Neural cell (in vitro differentiated cells): ENCODE measurements around the gene RNF32. TPM values are rescaled to one million over a fixed set of nuclear protein-coding genes. Genes with fewer than 3 reads are reported as not detected.

Source experiments
- H2AFZ ChIP-seq: fragments of 200-600, 300-800 bp; sonication (generic), shearing (Covaris generic); 2 replicates; pipeline ENCODE4 v1.6.0; 2014; ENCODE audit warnings: low read depth, mild to moderate bottlenecking, antibody characterized with exemption, low read length, moderate library complexity
- H3F3A ChIP-seq: fragments of 200-600 bp; shearing (Covaris generic); 2 replicates; pipeline ENCODE4 v1.6.1; 2016; ENCODE audit warnings: mild to moderate bottlenecking, moderate library complexity, mixed read lengths, antibody characterized with exemption, low read length; ENCODE audit not compliant: insufficient read depth, poor library complexity, severe bottlenecking
- H3K27ac ChIP-seq: fragments of 200-600, 300-800 bp; sonication (generic), shearing (Covaris generic); 2 replicates; pipeline ENCODE4 v1.5.1; 2014; ENCODE audit warnings: mild to moderate bottlenecking, low read length, moderate library complexity
- H3K27me3 ChIP-seq: fragments of 300-800, 200-600 bp; sonication (generic), shearing (Covaris generic); 2 replicates; pipeline ENCODE4 v1.6.0; 2014; ENCODE audit warnings: mild to moderate bottlenecking, low read depth, low read length, moderate library complexity; ENCODE audit not compliant: insufficient read depth
- H3K36me3 ChIP-seq: fragments of 300-800, 200-600 bp; sonication (generic), shearing (Covaris generic); 2 replicates; pipeline ENCODE4 v1.5.1; 2014; ENCODE audit warnings: mild to moderate bottlenecking, antibody characterized with exemption, low read length, moderate library complexity; ENCODE audit not compliant: insufficient read depth
- H3K4me2 ChIP-seq: fragments of 300-800, 200-600 bp; sonication (generic), shearing (Covaris generic); 2 replicates; pipeline ENCODE4 v1.6.0; 2014; ENCODE audit warnings: mild to moderate bottlenecking, low read length
- H3K4me3 ChIP-seq: fragments of 300-800, 200-600 bp; sonication (generic), shearing (Covaris generic); 2 replicates; pipeline ENCODE4 v1.5.1; 2014; ENCODE audit warnings: mild to moderate bottlenecking, low read length, moderate library complexity
- H3K79me2 ChIP-seq: fragments of 200-600 bp; shearing (Covaris generic); replicated peaks from 2 replicates; pipeline ENCODE4 v1.6.0; 2014; ENCODE audit warnings: mild to moderate bottlenecking, low read length, moderate library complexity; ENCODE audit not compliant: insufficient read depth
- H3K9ac ChIP-seq: fragments of 300-800, 200-600 bp; sonication (generic), shearing (Covaris generic); 2 replicates; pipeline ENCODE4 v1.6.1; 2016; ENCODE audit warnings: mild to moderate bottlenecking, low read length, mixed read lengths
- H3K9me2 ChIP-seq: fragments of 200-600 bp; shearing (Covaris generic); 2 replicates; pipeline ENCODE4 v1.6.1; 2016; ENCODE audit warnings: mild to moderate bottlenecking, low read length, mixed read lengths; ENCODE audit not compliant: insufficient read depth
- H3K9me3 ChIP-seq: fragments of 200-600, 300-800 bp; sonication (generic), shearing (Covaris generic); 2 replicates; pipeline ENCODE4 v1.6.1; 2016; ENCODE audit warnings: mild to moderate bottlenecking, mixed run types, low read length, moderate library complexity, mixed read lengths
- H4K20me1 ChIP-seq: fragments of 200-600 bp; shearing (Covaris generic); 2 replicates; pipeline ENCODE4 v1.6.1; 2016; ENCODE audit warnings: mild to moderate bottlenecking, mixed run types; ENCODE audit not compliant: insufficient read depth
- EP300 ChIP-seq: fragments of 450-650 bp; conservative IDR thresholded peaks from 2 replicates; pipeline ENCODE4 v1.6.1; 2014; ENCODE audit warnings: antibody characterized with exemption, mild to moderate bottlenecking, moderate library complexity; ENCODE audit not compliant: poor library complexity, severe bottlenecking
- EZH2 ChIP-seq: fragments of 200-600, 300-800 bp; shearing (Covaris generic), sonication (generic); IDR thresholded peaks from 2 replicates; pipeline ENCODE4 v1.6.1; 2014; ENCODE audit warnings: antibody characterized with exemption, low read length, borderline replicate concordance, mild to moderate bottlenecking; ENCODE audit not compliant: insufficient read depth, poor library complexity, severe bottlenecking
- MXI1 ChIP-seq: fragments of 450-650 bp; conservative IDR thresholded peaks from 2 replicates; pipeline ENCODE4 v1.6.1; 2014; ENCODE audit warnings: antibody characterized with exemption, mild to moderate bottlenecking; ENCODE audit not compliant: poor library complexity, severe bottlenecking
- POLR2AphosphoS5 ChIP-seq: IDR thresholded peaks from 2 replicates; pipeline ENCODE4 v1.6.1; 2012
- RAD21 ChIP-seq: fragments of 450-650 bp; conservative IDR thresholded peaks from 2 replicates; pipeline ENCODE4 v1.6.1; 2014; ENCODE audit warnings: antibody characterized with exemption, mild to moderate bottlenecking, moderate library complexity
- REST ChIP-seq: IDR thresholded peaks from 2 replicates; pipeline ENCODE4 v1.6.1; 2012; ENCODE audit warnings: borderline replicate concordance
- SMC3 ChIP-seq: fragments of 450-650 bp; conservative IDR thresholded peaks from 2 replicates; pipeline ENCODE4 v1.6.1; 2014; ENCODE audit warnings: antibody characterized with exemption, mild to moderate bottlenecking, moderate library complexity; ENCODE audit not compliant: poor library complexity
- TAF1 ChIP-seq: IDR thresholded peaks from 2 replicates; pipeline ENCODE4 v1.6.1; 2012; ENCODE audit warnings: low read depth
- polyA plus RNA-seq: library from polyadenylated mRNA; depleted of rRNA; stranded (reverse); fragments of >200 nt; gene quantifications from 2 replicates; pipeline ENCODE4 v1.2.3, GENCODE V29; 2014

RNF32 gene
- polyA plus RNA-seq, 1 donor from 2014 or later: 2.6 TPM

- no peak overlapping the region for H2AFZ ChIP-seq
- TF ChIP-seq EZH2: no peak
- no peak for TF ChIP-seq RAD21
- no peak for TF ChIP-seq POLR2AphosphoS5
- no peak for TF ChIP-seq TAF1
- no peak overlapping the region for H3K27ac ChIP-seq
- no peaks in the 10 kb centered on the region for H3F3A ChIP-seq
- no peak overlapping the region for H3K4me2 ChIP-seq
- no peak overlapping the region for H3K9ac ChIP-seq
- peaks cover 19% of the 10 kb centered on the region for H3K36me3 ChIP-seq
- no peaks in the 10 kb centered on the region for H3K79me2 ChIP-seq
- no peaks in the 10 kb centered on the region for H3K9me2 ChIP-seq
- H4K20me1 ChIP-seq: no peaks in the 10 kb centered on the region
- no peaks in the 10 kb centered on the region for H3K9me3 ChIP-seq
- no peaks in the 10 kb centered on the region for H3K27me3 ChIP-seq
- H3K4me3 ChIP-seq: no peak overlapping the region
Measured at GRCh38 chr7:156673902-156674301, 33.3 kb downstream of the RNF32 start.

- Histone ChIP-seq H3K4me2 (no peak overlapping the region), H3K27ac (no peak overlapping the region), H3K9ac (no peak overlapping the region), H3K27me3 (no peaks in the 10 kb centered on the region), H2AFZ (no peak overlapping the region), H3K4me3 (no peak overlapping the region), H4K20me1 (no peaks in the 10 kb centered on the region), H3F3A (no peaks in the 10 kb centered on the region), H3K9me3 (no peaks in the 10 kb centered on the region), H3K79me2 (no peaks in the 10 kb centered on the region), H3K36me3 (peaks cover 19% of the 10 kb centered on the region), H3K9me2 (no peaks in the 10 kb centered on the region)
- TF ChIP-seq POLR2AphosphoS5 (no peak), EP300 (no peak), RAD21 (no peak), REST (no peak), MXI1 (no peak)
Measured at GRCh38 chr7:156675721-156676120, 35.1 kb downstream of the RNF32 start.

DNA sequence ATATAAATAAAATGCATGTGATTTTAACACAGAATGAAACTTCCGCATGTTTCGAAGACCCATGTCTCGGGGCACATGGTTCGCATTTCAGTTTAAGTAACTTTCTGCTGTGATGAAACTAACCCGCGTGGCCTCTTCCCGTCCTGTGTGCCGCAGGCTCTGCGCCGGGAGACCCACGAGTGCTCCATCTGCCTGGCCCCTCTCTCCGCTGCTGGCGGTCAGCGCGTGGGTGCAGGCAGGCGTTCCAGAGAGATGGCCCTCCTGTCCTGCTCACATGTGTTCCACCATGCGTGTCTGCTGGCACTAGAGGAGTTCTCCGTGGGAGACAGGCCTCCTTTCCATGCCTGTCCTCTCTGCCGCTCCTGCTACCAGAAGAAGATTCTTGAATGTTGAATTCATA lies 35.7 kb downstream of the RNF32 start:
- peaks cover 19% of the 10 kb centered on the region for H3K36me3 ChIP-seq
- H3K27ac ChIP-seq: no peak overlapping the region
- TF ChIP-seq MXI1 (no peak), SMC3 (no peak)
- H3K27me3 ChIP-seq: no peaks in the 10 kb centered on the region
- H3F3A ChIP-seq: no peaks in the 10 kb centered on the region
- no peaks in the 10 kb centered on the region for H3K79me2 ChIP-seq
- H3K9me3 ChIP-seq: no peaks in the 10 kb centered on the region
- no peak overlapping the region for H3K4me3 ChIP-seq
- H3K4me2 ChIP-seq: no peak overlapping the region
- H2AFZ ChIP-seq: no peak overlapping the region
- no peak overlapping the region for H3K9ac ChIP-seq
- H3K9me2 ChIP-seq: no peaks in the 10 kb centered on the region
- H4K20me1 ChIP-seq: no peaks in the 10 kb centered on the region
